GM19035 (cell line): Measurements from ENCODE around the gene FGD5.

ENCODE experiments used
- ATAC-seq: cut with Tn5 transposase; IDR thresholded peaks from one replicate; pipeline ENCODE4 v1.9.1; 2021; ENCODE audit not compliant: unreplicated experiment

FGD5 gene

DNA sequence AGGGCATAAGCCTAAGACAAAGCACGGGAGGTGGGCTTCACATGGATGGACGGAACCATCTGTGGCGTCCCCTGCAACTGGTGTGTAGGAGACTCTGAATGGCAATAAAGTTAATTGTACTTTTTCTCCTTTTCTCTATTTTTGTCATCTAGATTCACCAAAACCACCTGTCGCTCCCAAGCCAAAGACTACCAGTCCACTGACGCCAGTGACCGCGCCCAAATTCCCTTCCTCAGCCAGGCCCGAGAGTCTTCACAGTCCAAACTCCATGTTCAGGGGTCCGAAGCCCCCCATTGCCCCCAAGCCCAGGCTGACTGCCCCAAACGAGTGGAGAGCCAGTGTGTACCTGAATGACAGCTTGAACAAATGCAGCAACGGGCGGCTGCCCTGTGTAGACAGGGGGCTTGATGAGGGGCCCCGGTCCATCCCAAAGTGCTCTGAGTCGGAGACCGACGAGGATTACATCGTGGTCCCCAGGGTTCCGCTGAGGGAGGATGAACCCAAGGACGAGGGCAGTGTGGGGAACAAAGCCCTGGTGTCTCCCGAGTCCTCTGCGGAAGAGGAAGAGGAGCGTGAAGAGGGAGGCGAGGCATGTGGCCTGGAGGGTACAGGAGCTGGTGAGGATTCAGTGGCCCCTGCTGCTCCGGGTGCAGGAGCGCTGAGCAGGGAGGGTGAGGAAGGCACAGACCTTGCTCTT is at the start of gene FGD5:
FGD5 (plus strand) TSS at position 159 of the 697 bp plus-strand sequence; CDS start at position 269, 110 bp downstream.
- no peak for ATAC-seq

GRCh38 chr3:14769544-14770325 is 49.0 kb upstream of the FGD5 start:
- no peak for ATAC-seq

GRCh38 chr3:14770591-14770990 is 48.2 kb upstream of the FGD5 start:
- no peak for ATAC-seq

DNA sequence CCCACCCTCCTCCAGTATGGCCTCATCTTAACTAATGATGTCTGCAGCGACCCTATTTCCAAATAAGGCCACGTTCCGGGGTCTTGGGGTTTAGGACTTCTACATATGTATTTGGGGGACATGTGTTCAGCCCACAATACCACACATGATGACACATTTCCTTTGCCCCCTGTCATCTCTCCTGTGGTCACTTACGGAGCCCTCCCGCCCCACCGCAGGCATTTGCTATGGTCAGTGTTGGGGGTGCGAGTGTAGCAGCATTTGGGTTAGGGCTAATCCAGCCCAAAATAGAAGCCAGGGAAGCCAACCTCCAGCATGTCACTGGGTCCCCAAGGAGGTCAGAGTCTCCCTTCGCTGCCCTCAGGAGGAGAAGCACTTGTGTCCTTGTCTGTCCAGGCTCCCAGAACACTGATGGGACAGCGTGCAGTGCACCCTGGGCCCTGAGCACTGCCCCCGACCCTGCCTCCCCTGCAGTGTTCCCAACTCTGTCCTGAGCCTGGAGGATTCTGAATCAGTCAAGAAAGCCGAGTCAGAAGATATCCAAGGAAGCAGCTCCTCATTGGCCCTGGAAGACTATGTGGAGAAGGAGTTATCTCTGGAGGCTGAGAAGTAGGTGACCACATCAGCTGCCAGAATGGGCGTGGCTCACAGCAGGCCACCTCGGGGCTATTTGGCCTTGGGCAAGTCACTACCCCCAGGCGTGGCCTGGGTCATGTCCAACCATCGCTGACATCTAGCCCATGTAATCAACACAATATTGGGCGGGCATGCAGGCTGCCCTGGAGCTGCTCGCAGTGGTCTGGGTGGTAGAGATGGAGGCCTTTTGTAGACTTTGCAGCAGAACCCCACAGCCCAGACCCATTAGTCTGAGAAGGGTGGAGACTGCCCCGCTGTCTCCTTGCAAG is 46.9 kb upstream of the FGD5 start:
- no peak for ATAC-seq

DNA sequence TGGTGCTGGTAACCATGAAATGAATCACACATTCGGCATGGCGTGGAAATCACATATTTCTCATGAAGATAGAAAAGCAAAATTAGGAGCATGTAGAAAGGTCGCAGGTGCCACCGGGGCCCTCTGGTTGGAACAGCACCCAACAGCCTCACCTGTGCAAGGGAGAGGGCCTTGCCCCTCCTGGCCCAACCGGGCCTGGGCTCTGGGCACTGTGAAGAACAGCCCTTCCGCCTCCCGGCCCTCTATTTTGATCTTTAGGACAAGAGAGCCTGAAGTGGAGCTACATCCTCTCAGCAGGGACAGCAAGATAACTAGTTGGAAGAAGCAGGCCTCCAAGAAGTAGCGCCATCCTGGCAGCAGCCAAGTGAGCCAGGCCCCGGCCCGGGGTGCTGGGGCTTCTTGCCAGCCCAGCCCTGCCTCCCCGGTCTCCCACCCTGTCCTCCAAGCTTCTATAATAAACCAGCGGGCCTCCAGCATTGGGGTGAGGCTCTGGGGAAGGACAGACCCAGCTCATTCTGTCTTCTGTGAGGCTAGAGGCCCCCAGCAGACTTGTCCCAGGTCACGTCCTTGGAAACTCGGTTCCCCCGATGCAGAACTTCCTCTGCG is 46.1 kb upstream of the FGD5 start:
- ATAC-seq, result no peak

GRCh38 chr3:14773281-14773680 is 45.5 kb upstream of the FGD5 start:
- ATAC-seq, result no peak

GRCh38 chr3:14773691-14774128 is 45.1 kb upstream of the FGD5 start:
- no peak for ATAC-seq

- no peak for ATAC-seq
These were observed 44.3 kb upstream of the FGD5 start for GRCh38 chr3:14774431-14774830.

GRCh38 chr3:14775011-14775410 is 43.8 kb upstream of the FGD5 start:
- ATAC-seq, result no peak

DNA sequence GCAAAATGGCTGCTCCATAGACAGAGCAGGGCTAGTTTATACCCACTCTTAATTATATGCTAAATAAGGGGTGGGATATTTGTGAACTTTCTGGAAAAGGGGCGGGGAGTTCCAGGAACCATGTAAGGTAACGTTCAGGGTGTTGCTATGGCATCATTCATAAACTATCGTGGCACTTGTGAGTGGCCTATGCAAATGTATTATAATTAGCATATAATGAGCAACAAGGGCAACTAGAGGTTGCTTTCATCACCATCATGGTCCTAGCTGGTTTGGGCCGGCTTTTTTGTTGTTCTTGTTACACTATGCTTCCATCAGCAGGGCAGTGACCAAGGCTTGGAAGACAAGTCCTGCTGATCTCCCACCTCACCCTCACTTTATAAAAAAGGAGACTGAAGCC is 43.2 kb upstream of the FGD5 start:
- no peak for ATAC-seq

- no peak for ATAC-seq
These were observed 39.6 kb upstream of the FGD5 start for GRCh38 chr3:14779069-14779685.

- ATAC-seq, result no peak
These were observed 37.7 kb upstream of the FGD5 start for GRCh38 chr3:14780927-14781507.

DNA sequence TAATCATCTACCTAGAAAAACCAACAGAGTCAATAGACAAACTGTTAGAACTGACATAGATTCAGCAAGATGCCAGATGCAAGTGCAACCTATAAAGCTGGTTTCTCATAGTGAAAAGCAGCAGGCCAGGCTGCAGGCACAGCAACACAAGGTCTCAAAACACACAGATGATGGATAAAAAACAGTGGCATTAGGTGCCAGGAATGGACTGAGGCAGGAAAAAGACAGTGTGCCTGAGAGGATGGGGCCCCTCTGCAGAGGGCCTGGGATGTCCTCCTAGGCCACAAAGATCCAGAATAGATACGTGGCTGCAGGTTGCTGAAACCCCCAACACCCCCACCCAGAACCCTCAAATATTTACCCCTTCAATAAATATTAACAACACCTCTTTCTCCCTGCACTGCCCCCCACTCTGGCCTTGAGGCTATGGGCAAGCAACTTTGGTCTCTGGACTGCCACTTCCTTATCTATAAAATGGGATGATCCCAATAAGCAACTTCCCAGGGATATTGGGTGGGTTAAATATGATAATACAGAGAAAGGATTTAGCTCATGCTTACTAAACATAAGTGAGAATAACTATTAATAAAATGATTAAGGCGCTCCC is 35.2 kb upstream of the FGD5 start:
- no peak for ATAC-seq

- ATAC-seq, result no peak
These were observed 34.6 kb upstream of the FGD5 start for GRCh38 chr3:14784087-14784681.

DNA sequence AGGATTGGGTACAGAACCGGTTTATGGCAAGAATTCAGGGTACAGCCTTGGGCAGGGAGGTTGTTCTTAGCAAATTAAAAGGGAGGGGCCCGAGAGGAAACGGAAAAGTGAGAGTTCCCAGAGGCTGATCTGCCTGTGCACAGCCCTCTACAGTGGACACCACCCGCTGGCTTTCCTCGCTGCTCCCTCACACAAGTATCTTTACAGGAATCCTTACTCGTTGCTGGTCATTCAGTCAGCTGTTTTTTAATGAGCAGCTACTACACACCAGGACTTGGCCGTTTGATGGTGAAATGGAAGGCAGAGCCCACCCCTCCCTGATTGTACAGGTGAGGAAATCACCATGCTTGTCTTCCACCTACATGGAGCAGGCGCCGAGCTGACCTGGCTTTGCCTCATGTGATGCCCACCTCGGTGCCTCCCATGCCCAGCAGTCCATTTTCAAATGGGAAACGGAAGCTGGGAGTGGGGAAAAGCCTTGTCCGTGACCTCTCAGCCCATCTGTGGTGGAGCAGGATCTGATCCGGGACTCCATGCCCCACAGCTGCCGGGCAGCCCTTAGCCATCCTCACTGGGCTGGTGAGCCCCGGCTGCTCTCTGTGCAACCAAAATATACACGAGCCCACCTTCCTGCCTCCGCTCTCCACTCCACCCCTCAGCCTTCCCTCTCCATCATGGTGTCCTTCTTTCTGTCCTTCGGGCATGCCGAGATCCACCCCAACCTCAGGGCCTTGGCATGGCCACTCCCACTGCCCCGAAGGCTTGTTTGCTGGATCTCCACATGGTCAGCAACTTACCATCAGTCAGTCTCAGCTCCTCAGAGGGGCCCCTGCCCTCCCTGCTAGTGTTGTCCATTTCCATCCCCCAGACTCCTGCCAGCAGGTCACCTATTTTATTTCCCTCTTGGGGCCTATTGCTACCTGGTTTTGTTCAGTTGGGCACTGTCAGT is 33.3 kb upstream of the FGD5 start:
- ATAC-seq, result no peak

GRCh38 chr3:14786369-14786768 is 32.4 kb upstream of the FGD5 start:
- no peak for ATAC-seq

GRCh38 chr3:14787630-14788029 is 31.1 kb upstream of the FGD5 start:
- ATAC-seq, result no peak

GRCh38 chr3:14788644-14789043 is 30.1 kb upstream of the FGD5 start:
- ATAC-seq, result no peak
